Measurements from ENCODE around the gene SUN3.
"Not testable (repeated sequence)": the region's sequence is repeated elsewhere in the genome, so short reads cannot be mapped to it uniquely, and the experiment has no call there.

Gene SUN3

GRCh38 chr7:48017674-48018073 lies 11.2 kb downstream of the SUN3 start:
- DNase-seq: no peak

- DNase-seq: no peak
Observed at GRCh38 chr7:48016641-48017040, 12.3 kb downstream of the SUN3 start.

GRCh38 chr7:48011951-48012350 lies 17.0 kb downstream of the SUN3 start:
- no peak for DNase-seq

- DNase-seq: no peak
Observed at GRCh38 chr7:48011323-48011722, 17.6 kb downstream of the SUN3 start.

GRCh38 chr7:48009954-48010353 lies 19.0 kb downstream of the SUN3 start:
- DNase-seq: no peak

GRCh38 chr7:48009257-48009656 lies 19.6 kb downstream of the SUN3 start:
- no peak for DNase-seq

GRCh38 chr7:48006866-48007265 lies 22.0 kb downstream of the SUN3 start:
- DNase-seq: no peak

GRCh38 chr7:48004638-48005037 lies 24.3 kb downstream of the SUN3 start:
- DNase-seq: no peak

- no peak for DNase-seq
Observed at GRCh38 chr7:48004032-48004431, 24.9 kb downstream of the SUN3 start.

- not testable (repeated sequence) for DNase-seq
Observed at GRCh38 chr7:48000164-48000563, 28.7 kb downstream of the SUN3 start.

GRCh38 chr7:47999413-47999812 lies 29.5 kb downstream of the SUN3 start:
- DNase-seq: no peak

- no peak for DNase-seq
Observed at GRCh38 chr7:47992446-47992845, 36.5 kb downstream of the SUN3 start.

- peak; percentile 82 to 86 for DNase-seq
Observed at GRCh38 chr7:47991741-47992311, 37.1 kb downstream of the SUN3 start.

GRCh38 chr7:47991270-47991669 lies 37.6 kb downstream of the SUN3 start:
- no peak for DNase-seq

GRCh38 chr7:47990592-47990991 lies 38.3 kb downstream of the SUN3 start:
- DNase-seq: no peak

GRCh38 chr7:47989607-47990400 lies 39.1 kb downstream of the SUN3 start:
- not testable (repeated sequence) for DNase-seq

- DNase-seq: peak; percentile 25 to 42
Observed at GRCh38 chr7:47988496-47989386, 40.2 kb downstream of the SUN3 start.

- DNase-seq: no peak
Observed at GRCh38 chr7:47982610-47983009, 46.3 kb downstream of the SUN3 start.

GRCh38 chr7:47980648-47981047 lies 48.3 kb downstream of the SUN3 start:
- not testable (repeated sequence) for DNase-seq

GRCh38 chr7:47979832-47980181 lies 49.1 kb downstream of the SUN3 start:
- no peak for DNase-seq

GRCh38 chr7:47979145-47979831 lies 49.6 kb downstream of the SUN3 start, which contains the start of gene HUS1:
HUS1 (minus strand) TSS chr7:47979615; CDS start chr7:47979519, 96 bp downstream.
- peak; percentile 86 for DNase-seq

GRCh38 chr7:47978790-47979144 lies 50.1 kb downstream of the SUN3 start:
- DNase-seq: no peak

- no peak for DNase-seq
Observed at GRCh38 chr7:47973739-47974138, 55.2 kb downstream of the SUN3 start.

All from AML-193 (cell line).